ENCODE data around the gene DNALI1.
"Not testable (repeated sequence)": the region's sequence is repeated elsewhere in the genome, so short reads cannot be mapped to it uniquely, and the experiment has no call there.

The DNALI1 gene

DNA sequence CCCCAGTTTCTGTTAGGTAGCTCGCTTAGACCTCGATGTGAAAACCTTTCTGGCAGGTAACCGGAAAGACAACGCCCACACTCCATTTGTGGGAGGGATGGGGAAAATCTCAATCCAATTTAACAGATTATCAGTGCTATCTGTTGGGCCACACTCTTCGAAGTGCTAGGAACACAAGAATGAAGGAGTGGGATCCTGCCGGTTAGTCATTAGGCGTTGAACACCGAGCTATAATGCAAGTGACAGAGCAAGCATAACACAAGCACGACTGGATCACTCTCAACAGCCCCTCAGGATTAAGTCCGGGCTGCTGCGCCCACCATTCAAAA lies 3.2 kb upstream of the DNALI1 start:
- H3K9me3 ChIP-seq: no peaks in the 10 kb centered on the region
- peaks cover 6% of the 10 kb centered on the region for H3K27me3 ChIP-seq
- peak overlapping the region; percentile 93 to 98 for H3K4me3 ChIP-seq (ENCODE audit: low read depth in 1 of 2, low read length in 1 of 2)
- peak overlapping the region; percentile 92 for H3K27ac ChIP-seq
- peaks cover 15 to 18% of the 10 kb centered on the region in 2 experiments for H3K4me1 ChIP-seq (ENCODE audit: control insufficient read depth in 1 of 2, insufficient read depth in 1 of 2, low read depth in 1 of 2, low read length in 1 of 2)
- TF ChIP-seq, protein P1, sequence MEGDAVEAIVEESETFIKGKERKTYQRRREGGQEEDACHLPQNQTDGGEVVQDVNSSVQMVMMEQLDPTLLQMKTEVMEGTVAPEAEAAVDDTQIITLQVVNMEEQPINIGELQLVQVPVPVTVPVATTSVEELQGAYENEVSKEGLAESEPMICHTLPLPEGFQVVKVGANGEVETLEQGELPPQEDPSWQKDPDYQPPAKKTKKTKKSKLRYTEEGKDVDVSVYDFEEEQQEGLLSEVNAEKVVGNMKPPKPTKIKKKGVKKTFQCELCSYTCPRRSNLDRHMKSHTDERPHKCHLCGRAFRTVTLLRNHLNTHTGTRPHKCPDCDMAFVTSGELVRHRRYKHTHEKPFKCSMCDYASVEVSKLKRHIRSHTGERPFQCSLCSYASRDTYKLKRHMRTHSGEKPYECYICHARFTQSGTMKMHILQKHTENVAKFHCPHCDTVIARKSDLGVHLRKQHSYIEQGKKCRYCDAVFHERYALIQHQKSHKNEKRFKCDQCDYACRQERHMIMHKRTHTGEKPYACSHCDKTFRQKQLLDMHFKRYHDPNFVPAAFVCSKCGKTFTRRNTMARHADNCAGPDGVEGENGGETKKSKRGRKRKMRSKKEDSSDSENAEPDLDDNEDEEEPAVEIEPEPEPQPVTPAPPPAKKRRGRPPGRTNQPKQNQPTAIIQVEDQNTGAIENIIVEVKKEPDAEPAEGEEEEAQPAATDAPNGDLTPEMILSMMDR (IDR thresholded peaks at IDR 0.05): no peak
- H3K36me3 ChIP-seq: peaks cover 33% of the 10 kb centered on the region

DNA sequence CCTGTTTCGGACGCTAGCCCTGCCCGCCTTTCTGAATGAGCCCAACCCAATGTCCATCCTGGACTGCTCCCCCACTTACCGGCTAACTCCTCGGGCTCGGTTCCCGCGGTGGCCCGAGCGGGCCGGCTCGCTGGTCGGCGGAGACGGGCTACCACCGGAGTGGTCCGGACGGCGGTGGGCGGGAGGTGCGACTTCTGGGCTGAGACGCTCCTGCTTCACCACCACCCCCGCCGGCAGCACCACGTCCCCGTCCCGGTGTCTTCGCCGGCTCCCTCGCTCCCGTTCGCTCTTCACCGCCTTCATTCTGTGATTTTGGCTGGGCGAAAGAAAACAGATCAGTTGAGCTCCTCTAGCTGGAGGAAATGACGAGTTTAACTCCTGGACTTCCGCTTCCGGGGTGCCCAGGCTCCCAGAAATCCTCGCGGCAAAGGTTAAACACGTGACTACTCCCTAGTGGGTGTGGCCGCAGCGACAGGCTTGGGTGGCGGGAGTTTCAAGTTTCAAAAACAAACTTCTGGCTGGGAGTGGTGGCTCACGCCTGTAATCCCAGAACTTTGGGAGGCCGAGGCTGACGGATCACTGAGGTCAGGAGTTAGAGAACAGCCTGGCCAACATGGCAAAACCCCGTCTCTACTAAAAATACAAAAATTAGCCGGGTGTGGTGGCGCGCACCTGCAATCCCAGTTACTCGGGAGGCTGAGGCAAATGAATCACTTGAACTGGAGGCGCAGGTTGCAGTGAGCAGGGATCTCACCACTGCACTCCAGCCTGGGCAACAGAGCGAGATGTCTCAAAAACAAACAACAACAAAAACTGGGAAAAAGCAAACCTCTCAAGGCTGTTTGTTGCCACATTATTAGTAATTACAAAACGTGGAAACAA lies 2.6 kb upstream of the DNALI1 start, which contains the start of gene SNIP1:
Gene SNIP1 (minus strand): TSS at position 367 of the 882 bp plus-strand sequence. CDS start 64 bp downstream, at position 303.
- TF ChIP-seq, protein P1 (IDR thresholded peaks at IDR 0.05): peak; percentile 40

DNA sequence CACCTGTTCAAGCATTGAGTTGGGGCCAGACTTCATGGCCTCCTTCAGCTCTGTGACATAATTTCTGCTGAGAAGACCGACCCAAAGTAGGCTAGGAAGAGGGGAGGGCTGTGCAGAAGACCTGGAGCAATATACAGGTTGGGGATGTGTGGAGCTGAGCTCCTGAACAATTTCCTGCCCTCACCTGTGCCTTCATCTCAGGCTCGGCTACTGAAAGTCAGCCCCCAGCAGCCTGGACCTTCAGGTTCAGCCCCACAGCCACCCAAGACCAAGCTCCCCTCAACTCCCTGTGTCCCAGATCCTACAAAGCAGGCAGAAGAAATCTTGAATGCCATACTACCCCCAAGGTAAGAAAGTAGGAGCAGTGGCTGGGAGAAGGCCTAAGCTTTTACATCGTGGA lies 662 bp downstream of the DNALI1 start:
- Histone ChIP-seq H3K4me1 (ENCODE audit: control insufficient read depth in 1 of 2, insufficient read depth in 1 of 2, low read depth in 1 of 2, low read length in 1 of 2) (peaks cover 15 to 18% of the 10 kb centered on the region in 2 experiments), H3K36me3 (peaks cover 2% of the 10 kb centered on the region), H3K4me3 (ENCODE audit: low read depth in 1 of 2, low read length in 1 of 2) (no peak overlapping the region), H3K27me3 (peaks cover 6% of the 10 kb centered on the region), H3K27ac (no peak overlapping the region), H3K9me3 (no peaks in the 10 kb centered on the region)
- TF ChIP-seq, protein P1 (IDR thresholded peaks at IDR 0.05): no peak

More for the DNA sequence above, 2.6 kb upstream of the DNALI1 start, which contains the start of gene SNIP1:
- H3K27me3 ChIP-seq: peaks cover 6% of the 10 kb centered on the region
- H3K36me3 ChIP-seq: peaks cover 28% of the 10 kb centered on the region
- H3K27ac ChIP-seq: peak within 1 kb of the TSS; percentile 92
- H3K9me3 ChIP-seq: no peaks in the 10 kb centered on the region
- H3K4me1 ChIP-seq (ENCODE audit: control insufficient read depth in 1 of 2, insufficient read depth in 1 of 2, low read depth in 1 of 2, low read length in 1 of 2): peaks cover 15 to 18% of the 10 kb centered on the region in 2 experiments
- peak within 1 kb of the TSS; percentile 93 to 98 for H3K4me3 ChIP-seq (ENCODE audit: low read depth in 1 of 2, low read length in 1 of 2)

DNA sequence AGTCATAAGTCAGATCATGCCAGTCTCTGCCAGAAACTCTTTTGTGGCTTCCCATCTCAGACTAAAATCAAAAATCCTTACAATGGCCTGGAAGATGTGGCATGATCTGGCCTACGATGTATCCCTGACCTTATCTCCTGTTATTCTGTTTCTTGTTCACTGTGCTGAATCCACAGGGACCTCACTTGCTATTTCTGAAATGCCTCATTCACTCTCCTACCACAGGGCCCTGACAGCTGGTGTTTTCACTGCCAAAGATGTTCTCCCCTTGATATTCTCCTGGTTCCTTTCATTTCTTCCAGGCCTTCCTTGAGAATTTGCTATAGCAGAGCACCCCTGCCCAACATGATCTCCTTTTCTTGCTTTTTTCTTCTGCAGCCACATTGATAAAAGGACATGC lies 1.7 kb downstream of the DNALI1 start:
- Histone ChIP-seq H3K36me3 (no peaks in the 10 kb centered on the region), H3K4me1 (ENCODE audit: control insufficient read depth in 1 of 2, insufficient read depth in 1 of 2, low read depth in 1 of 2, low read length in 1 of 2) (peaks cover 8% of the 10 kb centered on the region in 2 experiments), H3K9me3 (no peaks in the 10 kb centered on the region), H3K4me3 (ENCODE audit: low read depth in 1 of 2, low read length in 1 of 2) (no peak overlapping the region), H3K27ac (no peak overlapping the region), H3K27me3 (peaks cover 6% of the 10 kb centered on the region)
- TF ChIP-seq, protein P1 (IDR thresholded peaks at IDR 0.05): no peak

- peaks cover 6% of the 10 kb centered on the region for H3K27me3 ChIP-seq
- no peaks in the 10 kb centered on the region for H3K9me3 ChIP-seq
- H3K36me3 ChIP-seq: no peaks in the 10 kb centered on the region
- TF ChIP-seq, protein P1 (IDR thresholded peaks at IDR 0.05): no peak
- no peak overlapping the region for H3K4me3 ChIP-seq (ENCODE audit: low read depth in 1 of 2, low read length in 1 of 2)
- peaks cover 3 to 5% of the 10 kb centered on the region in 2 experiments for H3K4me1 ChIP-seq (ENCODE audit: control insufficient read depth in 1 of 2, insufficient read depth in 1 of 2, low read depth in 1 of 2, low read length in 1 of 2)
- no peak overlapping the region for H3K27ac ChIP-seq
Observed at GRCh38 chr1:37559080-37559479, 2.3 kb downstream of the DNALI1 start.

DNA sequence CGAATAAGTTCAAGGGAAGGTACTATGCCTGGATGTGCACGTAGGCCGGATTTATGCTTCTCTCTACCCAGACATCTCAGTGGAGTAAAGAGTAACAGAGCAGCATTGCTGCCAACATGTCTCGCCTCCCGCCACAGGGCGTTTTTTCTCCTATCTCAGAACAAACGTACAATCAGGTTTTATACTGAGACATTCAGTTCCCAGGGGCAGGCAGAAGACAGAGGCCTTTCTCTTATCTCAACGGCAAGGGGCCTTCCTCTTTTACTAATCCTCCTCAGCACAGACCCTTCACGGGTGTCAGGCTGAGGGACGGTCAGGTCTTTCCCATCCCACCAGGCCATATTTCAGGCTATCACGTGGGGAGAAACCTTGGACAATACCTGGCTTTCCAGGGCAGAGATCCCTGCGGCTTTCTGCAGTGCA lies 3.2 kb downstream of the DNALI1 start:
- H3K27ac ChIP-seq; H3K4me3 ChIP-seq (ENCODE audit: low read depth in 1 of 2, low read length in 1 of 2); H3K27me3 ChIP-seq; H3K36me3 ChIP-seq; H3K9me3 ChIP-seq; H3K4me1 ChIP-seq (ENCODE audit: control insufficient read depth in 1 of 2, insufficient read depth in 1 of 2, low read depth in 1 of 2, low read length in 1 of 2): not testable (repeated sequence)
